ENCODE measurements around the gene HGFAC.

HGFAC gene

DNA sequence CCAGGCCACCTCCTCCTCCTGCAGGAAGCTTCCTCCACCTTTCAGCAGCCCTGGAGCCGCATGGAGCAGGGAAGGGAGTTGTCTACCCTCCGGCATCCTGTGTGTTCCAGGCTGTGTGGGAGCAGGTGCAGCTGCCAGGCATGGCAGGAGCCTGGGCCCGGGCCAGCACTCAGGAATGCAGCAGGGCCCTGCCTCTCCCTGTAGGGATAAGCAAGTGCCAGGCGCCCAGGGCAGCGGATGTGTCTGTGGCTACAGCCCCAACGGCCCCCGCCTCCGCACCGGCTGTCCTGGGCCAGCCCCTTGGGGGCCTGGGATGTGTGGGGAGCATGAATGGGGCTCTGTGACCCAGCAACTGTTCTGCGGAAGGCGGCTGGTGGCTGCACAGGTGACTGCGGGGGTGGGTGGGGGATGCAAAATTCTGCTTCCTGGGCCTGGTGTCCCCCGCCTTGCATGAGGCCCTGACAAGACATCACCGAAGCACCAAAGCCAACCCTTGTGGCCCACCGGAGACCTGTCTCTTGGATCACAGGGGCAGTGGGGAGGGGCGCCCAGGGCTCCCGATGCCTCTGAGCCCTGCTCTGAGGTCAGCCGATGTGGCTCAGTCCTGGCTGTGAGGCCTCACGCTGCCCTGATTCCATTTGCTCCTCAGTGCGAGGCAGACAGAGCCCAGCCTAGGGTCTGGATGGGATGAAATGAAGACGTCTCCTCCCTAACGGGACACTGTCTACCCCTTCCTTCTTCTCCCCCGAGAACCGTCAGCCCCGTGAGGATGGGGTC, 19.9 kb downstream of the HGFAC start:
- Histone ChIP-seq H3K4me1 (ENCODE audit: control insufficient read depth, low read depth, low read length) (no peaks in the 10 kb centered on the region), H3K9me3 (ENCODE audit: control insufficient read depth, low read depth, low read length) (no peaks in the 10 kb centered on the region), H3K4me3 (ENCODE audit: low read length) (no peak overlapping the region), H3K27me3 (ENCODE audit: control insufficient read depth, insufficient read depth, low read length) (peaks cover 54% of the 10 kb centered on the region), H3K9ac (ENCODE audit: low read length) (no peak overlapping the region), H3K27ac (ENCODE audit: low read length) (no peak overlapping the region), H3K36me3 (ENCODE audit: control insufficient read depth, low read depth, low read length) (no peaks in the 10 kb centered on the region)

- H3K36me3 ChIP-seq (ENCODE audit: control insufficient read depth, low read depth, low read length), result no peaks in the 10 kb centered on the region
- H3K27me3 ChIP-seq (ENCODE audit: control insufficient read depth, insufficient read depth, low read length), result peaks cover 54% of the 10 kb centered on the region
- H3K9me3 ChIP-seq (ENCODE audit: control insufficient read depth, low read depth, low read length), result no peaks in the 10 kb centered on the region
- H3K4me1 ChIP-seq (ENCODE audit: control insufficient read depth, low read depth, low read length), result no peaks in the 10 kb centered on the region
- H3K4me3 ChIP-seq (ENCODE audit: low read length), result no peak overlapping the region
- no peak overlapping the region for H3K27ac ChIP-seq (ENCODE audit: low read length)
- no peak overlapping the region for H3K9ac ChIP-seq (ENCODE audit: low read length)
Observed at GRCh38 chr4:3462321-3462789, 20.6 kb downstream of the HGFAC start.

DNA sequence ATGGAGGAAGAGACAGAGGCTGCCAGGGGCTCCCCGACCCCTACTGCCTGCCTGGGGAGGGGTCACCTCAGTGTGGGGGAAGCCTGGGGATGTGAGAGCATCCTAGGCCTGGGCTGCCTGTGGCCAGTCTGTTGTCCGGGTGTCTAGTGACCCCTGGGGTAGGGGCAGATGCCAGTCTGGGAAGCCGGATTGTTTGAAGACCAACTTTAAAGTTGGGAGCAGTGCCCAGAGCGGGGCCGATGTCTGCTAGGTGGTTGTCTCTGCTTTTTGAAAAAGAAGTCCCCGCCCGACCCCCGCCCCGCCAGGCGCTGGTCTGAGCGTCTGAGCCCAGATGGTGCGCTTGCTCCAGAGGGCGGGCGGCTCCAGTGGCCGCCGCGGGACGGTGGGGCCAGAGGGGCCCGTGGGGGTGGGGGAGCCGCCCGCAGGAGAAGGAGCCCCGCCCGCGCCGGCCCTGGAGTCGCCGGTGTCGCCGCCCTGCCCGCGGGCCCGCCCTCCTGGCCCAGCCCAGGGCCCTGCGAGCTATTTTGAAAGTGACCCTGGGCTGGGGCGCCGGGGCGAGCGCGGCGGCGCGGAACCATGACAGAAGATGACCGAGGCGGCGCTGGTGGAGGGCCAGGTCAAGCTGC, 21.1 kb downstream of the HGFAC start, which contains the start of gene DOK7:
Gene DOK7 (plus strand): TSS at position 517 of the 626 bp plus-strand sequence. CDS start 70 bp downstream, at position 587.
- no peaks in the 10 kb centered on the region for H3K9me3 ChIP-seq (ENCODE audit: control insufficient read depth, low read depth, low read length)
- H3K27me3 ChIP-seq (ENCODE audit: control insufficient read depth, insufficient read depth, low read length), result peaks cover 52% of the 10 kb centered on the region
- no peak within 1 kb of the TSS for H3K27ac ChIP-seq (ENCODE audit: low read length)
- no peaks in the 10 kb centered on the region for H3K4me1 ChIP-seq (ENCODE audit: control insufficient read depth, low read depth, low read length)
- no peaks in the 10 kb centered on the region for H3K36me3 ChIP-seq (ENCODE audit: control insufficient read depth, low read depth, low read length)
- H3K9ac ChIP-seq (ENCODE audit: low read length), result no peak within 1 kb of the TSS
- H3K4me3 ChIP-seq (ENCODE audit: low read length), result peak within 1 kb of the TSS; percentile 30

GRCh38 chr4:3463556-3464348, 22.0 kb downstream of the HGFAC start:
- no peaks in the 10 kb centered on the region for H3K4me1 ChIP-seq (ENCODE audit: control insufficient read depth, low read depth, low read length)
- no peaks in the 10 kb centered on the region for H3K9me3 ChIP-seq (ENCODE audit: control insufficient read depth, low read depth, low read length)
- H3K27ac ChIP-seq (ENCODE audit: low read length), result no peak overlapping the region
- H3K36me3 ChIP-seq (ENCODE audit: control insufficient read depth, low read depth, low read length), result no peaks in the 10 kb centered on the region
- no peak overlapping the region for H3K9ac ChIP-seq (ENCODE audit: low read length)
- no peak overlapping the region for H3K4me3 ChIP-seq (ENCODE audit: low read length)
- H3K27me3 ChIP-seq (ENCODE audit: control insufficient read depth, insufficient read depth, low read length), result peaks cover 44% of the 10 kb centered on the region

DNA sequence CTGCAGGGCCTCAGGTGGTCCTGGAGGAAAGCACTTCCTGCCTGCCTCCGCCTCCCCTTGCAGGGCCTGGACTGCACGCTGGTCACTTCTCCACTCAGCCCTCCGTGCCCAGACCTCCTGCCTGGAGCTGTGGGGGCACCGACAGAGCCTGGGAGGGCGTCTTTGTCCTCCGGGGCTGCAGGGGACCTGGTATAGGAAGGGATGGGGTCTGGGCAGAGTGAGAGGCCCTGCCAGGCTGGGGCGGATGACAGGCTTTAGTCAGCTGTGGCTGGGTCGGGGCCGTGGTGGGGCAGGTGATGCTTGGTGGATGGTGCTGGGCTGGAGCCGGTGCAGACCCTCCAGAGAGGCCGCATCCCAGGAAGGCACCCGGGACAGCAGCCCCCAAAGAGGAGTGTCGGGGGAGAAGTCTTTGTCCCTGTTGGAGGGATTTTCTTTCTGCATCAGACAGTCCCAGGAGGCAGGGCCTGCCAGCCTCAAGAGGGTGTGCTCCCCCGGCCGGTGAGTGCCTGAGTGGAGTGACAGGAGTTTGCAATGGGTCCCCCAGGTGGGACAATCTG, 22.7 kb downstream of the HGFAC start:
- H3K36me3 ChIP-seq (ENCODE audit: control insufficient read depth, low read depth, low read length), result no peaks in the 10 kb centered on the region
- no peak overlapping the region for H3K9ac ChIP-seq (ENCODE audit: low read length)
- H3K4me1 ChIP-seq (ENCODE audit: control insufficient read depth, low read depth, low read length), result no peaks in the 10 kb centered on the region
- no peak overlapping the region for H3K4me3 ChIP-seq (ENCODE audit: low read length)
- H3K27me3 ChIP-seq (ENCODE audit: control insufficient read depth, insufficient read depth, low read length), result peaks cover 44% of the 10 kb centered on the region
- H3K9me3 ChIP-seq (ENCODE audit: control insufficient read depth, low read depth, low read length), result no peaks in the 10 kb centered on the region
- H3K27ac ChIP-seq (ENCODE audit: low read length), result no peak overlapping the region

DNA sequence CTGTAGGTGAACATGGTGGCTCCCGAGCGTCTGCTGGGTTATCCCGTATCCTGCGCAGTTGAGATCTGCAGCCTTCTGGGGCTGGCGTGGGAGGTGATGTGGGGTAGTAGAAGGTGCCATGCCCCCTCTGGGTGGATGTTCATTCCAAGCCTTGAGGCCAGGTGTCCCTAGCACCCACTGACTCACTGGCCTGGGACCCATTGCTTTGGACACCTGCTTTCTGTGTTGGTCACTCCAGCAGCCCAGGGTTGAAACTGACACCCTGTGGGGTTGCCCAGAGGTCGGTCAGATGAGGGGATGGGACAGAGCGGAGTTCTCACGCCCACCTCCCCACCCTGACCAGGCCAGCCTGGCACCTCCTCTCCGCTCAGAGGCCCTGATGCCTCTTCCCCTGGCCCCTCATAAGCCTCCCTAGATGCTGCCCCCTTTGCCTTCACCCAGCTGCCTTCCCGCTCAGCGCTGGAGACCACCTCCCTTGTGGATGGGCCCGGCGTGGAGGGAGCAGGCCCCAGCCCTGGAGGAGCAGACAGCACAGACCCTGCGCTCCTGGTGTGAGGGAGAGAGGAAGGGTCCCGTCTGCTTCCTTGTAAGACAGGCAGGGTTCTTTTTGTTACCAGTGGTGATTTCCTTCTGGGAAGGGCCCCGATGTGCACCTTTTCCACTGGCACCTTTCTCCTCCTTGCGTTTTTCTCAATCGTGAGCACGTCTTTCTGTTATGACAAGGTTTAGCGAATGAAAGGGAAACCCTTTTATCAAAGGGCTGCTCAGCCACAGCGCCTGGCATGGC, 23.3 kb downstream of the HGFAC start:
- no peak overlapping the region for H3K27ac ChIP-seq (ENCODE audit: low read length)
- peaks cover 50% of the 10 kb centered on the region for H3K27me3 ChIP-seq (ENCODE audit: control insufficient read depth, insufficient read depth, low read length)
- H3K4me3 ChIP-seq (ENCODE audit: low read length), result no peak overlapping the region
- no peak overlapping the region for H3K9ac ChIP-seq (ENCODE audit: low read length)
- no peaks in the 10 kb centered on the region for H3K36me3 ChIP-seq (ENCODE audit: control insufficient read depth, low read depth, low read length)
- H3K9me3 ChIP-seq (ENCODE audit: control insufficient read depth, low read depth, low read length), result no peaks in the 10 kb centered on the region
- H3K4me1 ChIP-seq (ENCODE audit: control insufficient read depth, low read depth, low read length), result no peaks in the 10 kb centered on the region

- Histone ChIP-seq H3K9me3 (ENCODE audit: control insufficient read depth, low read depth, low read length) (no peaks in the 10 kb centered on the region), H3K36me3 (ENCODE audit: control insufficient read depth, low read depth, low read length) (no peaks in the 10 kb centered on the region), H3K4me1 (ENCODE audit: control insufficient read depth, low read depth, low read length) (no peaks in the 10 kb centered on the region), H3K9ac (ENCODE audit: low read length) (no peak overlapping the region), H3K27ac (ENCODE audit: low read length) (no peak overlapping the region), H3K27me3 (ENCODE audit: control insufficient read depth, insufficient read depth, low read length) (peaks cover 59% of the 10 kb centered on the region), H3K4me3 (ENCODE audit: low read length) (no peak overlapping the region)
Observed at GRCh38 chr4:3465698-3466671, 24.2 kb downstream of the HGFAC start.

- no peaks in the 10 kb centered on the region for H3K36me3 ChIP-seq (ENCODE audit: control insufficient read depth, low read depth, low read length)
- no peak overlapping the region for H3K4me3 ChIP-seq (ENCODE audit: low read length)
- H3K27me3 ChIP-seq (ENCODE audit: control insufficient read depth, insufficient read depth, low read length), result peaks cover 56% of the 10 kb centered on the region
- H3K27ac ChIP-seq (ENCODE audit: low read length), result no peak overlapping the region
- no peaks in the 10 kb centered on the region for H3K9me3 ChIP-seq (ENCODE audit: control insufficient read depth, low read depth, low read length)
- H3K9ac ChIP-seq (ENCODE audit: low read length), result no peak overlapping the region
- H3K4me1 ChIP-seq (ENCODE audit: control insufficient read depth, low read depth, low read length), result no peaks in the 10 kb centered on the region
Observed at GRCh38 chr4:3466691-3467600, 25.2 kb downstream of the HGFAC start.

DNA sequence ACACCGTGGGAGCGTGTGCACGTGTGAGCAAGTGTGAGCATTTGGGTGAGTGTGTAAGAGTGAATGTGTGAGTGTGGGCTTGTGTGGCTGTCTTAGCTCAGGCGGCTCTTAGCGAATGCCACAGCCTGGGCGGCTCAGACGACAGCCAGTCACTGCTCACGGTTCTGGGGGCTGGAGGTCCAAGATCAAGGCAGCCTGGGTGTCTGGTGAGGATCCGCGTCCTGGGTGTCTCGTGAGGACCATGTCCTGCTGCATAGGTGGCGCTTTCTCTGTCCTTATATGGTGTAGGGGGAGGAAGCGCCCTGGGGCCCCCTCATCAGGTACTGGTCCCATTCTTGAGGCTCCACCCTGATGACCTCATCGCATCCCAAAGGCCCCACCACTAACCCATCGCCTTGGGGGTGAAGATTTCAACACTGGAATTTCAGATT, 25.8 kb downstream of the HGFAC start:
- Histone ChIP-seq H3K9me3 (ENCODE audit: control insufficient read depth, low read depth, low read length) (no peaks in the 10 kb centered on the region), H3K27ac (ENCODE audit: low read length) (no peak overlapping the region), H3K4me3 (ENCODE audit: low read length) (no peak overlapping the region), H3K27me3 (ENCODE audit: control insufficient read depth, insufficient read depth, low read length) (peaks cover 52% of the 10 kb centered on the region), H3K9ac (ENCODE audit: low read length) (no peak overlapping the region), H3K4me1 (ENCODE audit: control insufficient read depth, low read depth, low read length) (no peaks in the 10 kb centered on the region), H3K36me3 (ENCODE audit: control insufficient read depth, low read depth, low read length) (no peaks in the 10 kb centered on the region)

All from iPS-18a (cell line).